Non-pigmented ciliary epithelial cell (primary cell): ENCODE measurements around the gene PDE4D.

Experiments
- DNase-seq: peaks from one replicate; pipeline ENCODE4 v3.0.0-alpha.2; 2010; ENCODE audit warnings: low read depth

The PDE4D gene

GRCh38 chr5:59655693-59656309, 237.7 kb downstream of the PDE4D start:
- DNase-seq = no peak

- DNase-seq = no peak
Observed at GRCh38 chr5:59654691-59655090, 238.8 kb downstream of the PDE4D start.

DNA sequence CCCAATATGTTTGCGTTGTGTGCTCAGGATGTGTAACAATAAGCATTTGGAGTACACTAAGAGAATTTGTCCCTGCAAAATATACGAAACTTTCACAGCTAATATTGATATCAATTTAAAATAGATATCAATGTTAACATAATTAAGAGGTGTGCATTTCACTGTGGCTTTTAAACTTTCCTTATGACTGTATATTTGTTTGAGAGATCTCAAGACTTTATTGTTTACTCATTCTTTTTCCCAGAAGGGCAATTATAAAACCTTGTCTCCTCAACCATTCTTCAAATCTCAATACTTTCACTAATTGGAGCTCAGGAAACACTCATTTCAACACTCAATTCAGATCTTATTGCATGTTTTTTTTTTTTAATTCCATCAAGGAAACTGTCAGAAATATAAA, 241.1 kb downstream of the PDE4D start:
- no peak for DNase-seq

- DNase-seq = peak; percentile 35
Observed at GRCh38 chr5:59648949-59649921, 244.3 kb downstream of the PDE4D start.

DNA sequence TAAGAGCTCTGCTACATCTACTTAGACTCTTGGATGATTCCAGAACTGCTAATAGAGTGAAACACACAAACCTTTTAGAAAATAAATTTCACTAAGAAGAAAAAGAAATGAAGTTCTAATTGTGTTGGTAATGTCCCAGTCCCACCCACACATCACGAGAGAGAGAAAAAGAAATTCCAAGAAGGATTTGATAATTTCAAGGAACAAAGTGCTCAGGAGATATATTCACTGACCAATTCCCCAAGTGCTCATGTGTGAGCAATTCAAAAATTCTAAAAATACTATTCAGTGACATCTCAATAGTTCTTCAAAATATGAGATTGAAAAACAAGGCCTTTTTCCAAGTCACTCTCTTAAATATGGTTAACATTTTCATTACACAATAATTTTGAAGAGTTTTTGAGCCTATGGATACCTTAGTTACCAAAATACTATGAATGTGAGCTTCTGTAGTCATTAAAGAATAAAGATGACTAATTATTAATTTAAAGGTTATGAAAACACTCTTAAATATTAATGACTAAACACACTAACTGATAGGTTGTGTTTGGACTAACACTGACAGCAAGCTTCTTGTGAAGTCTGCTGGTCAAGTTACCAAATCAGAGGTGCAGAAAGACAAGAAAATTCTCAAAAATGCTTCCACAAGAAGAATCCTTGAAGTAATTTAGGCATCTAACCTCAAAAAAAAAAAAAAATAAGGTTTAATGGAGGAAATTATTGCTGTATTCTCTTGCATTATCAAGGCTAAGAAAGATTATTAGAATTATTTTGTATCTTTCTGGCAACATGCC, 245.3 kb downstream of the PDE4D start:
- no peak for DNase-seq

- DNase-seq = no peak
Observed at GRCh38 chr5:59645380-59645779, 248.1 kb downstream of the PDE4D start.

DNA sequence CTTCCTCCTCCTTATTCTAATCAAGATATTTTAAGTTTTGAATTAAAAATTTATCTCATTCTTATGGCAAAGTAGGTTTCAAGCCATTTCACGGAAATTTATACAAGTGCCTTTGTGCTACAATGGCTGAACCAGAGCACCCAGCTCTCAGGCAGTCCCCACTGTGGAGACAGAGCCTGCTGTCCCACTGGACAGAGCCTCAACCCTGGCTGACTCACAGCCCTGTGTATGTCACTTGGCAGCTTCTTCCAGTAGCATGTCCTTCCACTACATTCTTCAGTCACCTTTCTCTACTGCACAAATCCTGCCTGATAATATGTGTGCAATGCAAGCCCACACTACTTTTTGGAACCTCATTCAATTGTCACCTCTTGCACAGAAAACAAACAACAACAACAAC, 253.1 kb downstream of the PDE4D start:
- DNase-seq = no peak

- DNase-seq = no peak
Observed at GRCh38 chr5:59637884-59638580, 255.5 kb downstream of the PDE4D start.

- DNase-seq = no peak
Observed at GRCh38 chr5:59629561-59629960, 264.0 kb downstream of the PDE4D start.

GRCh38 chr5:59628062-59628828, 265.3 kb downstream of the PDE4D start:
- DNase-seq = no peak

- no peak for DNase-seq
Observed at GRCh38 chr5:59624898-59625297, 268.6 kb downstream of the PDE4D start.

GRCh38 chr5:59622848-59623247, 270.7 kb downstream of the PDE4D start:
- no peak for DNase-seq

- DNase-seq = no peak
Observed at GRCh38 chr5:59621477-59621876, 272.0 kb downstream of the PDE4D start.

- DNase-seq = no peak
Observed at GRCh38 chr5:59620535-59621212, 272.9 kb downstream of the PDE4D start.

- no peak for DNase-seq
Observed at GRCh38 chr5:59618644-59619043, 274.9 kb downstream of the PDE4D start.

GRCh38 chr5:59617186-59617771, 276.2 kb downstream of the PDE4D start:
- DNase-seq = no peak

GRCh38 chr5:59616413-59616812, 277.1 kb downstream of the PDE4D start:
- DNase-seq = no peak

GRCh38 chr5:59615272-59615671, 278.3 kb downstream of the PDE4D start:
- no peak for DNase-seq

DNA sequence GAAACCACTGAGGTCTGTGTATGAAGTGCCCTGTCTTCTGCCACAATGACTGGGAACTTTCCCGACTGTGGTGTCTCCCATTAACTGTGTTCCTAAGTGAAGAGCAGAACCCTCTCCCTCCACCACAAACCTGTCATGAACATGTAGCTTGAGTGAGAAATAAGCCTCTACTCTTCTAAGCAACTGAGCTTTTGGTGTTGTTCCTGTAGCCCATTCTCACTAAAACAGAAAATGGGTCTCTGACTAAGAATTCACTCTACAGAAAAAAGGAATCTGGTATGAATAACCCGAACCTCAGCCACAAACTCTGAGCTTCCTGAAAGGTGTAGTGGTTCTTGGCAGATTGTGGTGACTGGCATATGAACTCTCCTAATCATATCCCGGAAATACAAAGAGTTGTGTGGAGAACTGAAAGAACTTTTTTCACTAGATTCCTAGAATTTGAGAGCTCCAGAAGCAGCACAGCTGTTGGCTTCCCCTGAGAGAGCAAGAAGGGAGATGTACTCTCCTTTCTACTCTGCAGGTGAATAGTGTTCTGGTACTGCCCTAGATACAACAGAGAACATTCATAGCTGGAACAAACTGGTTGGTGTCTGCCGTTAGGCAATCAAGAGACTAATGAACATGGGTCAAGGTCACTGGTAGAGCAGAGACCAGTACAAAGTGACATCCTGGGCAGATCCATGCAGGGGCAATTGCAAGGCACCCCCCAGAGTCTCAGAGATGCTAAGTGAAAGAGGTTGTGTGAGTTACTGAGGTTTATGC, 283.8 kb downstream of the PDE4D start:
- DNase-seq = no peak
